ENCODE data around the gene ARHGEF17. TPM values are rescaled to one million over a fixed set of nuclear protein-coding genes. Genes with fewer than 3 reads are reported as not detected.
A peak's percentile ranks its signal among the peaks of the same experiment; 100 is the strongest.

ARHGEF17 gene
- total and polyA plus RNA-seq, 9 donors, result 23.8 to 64.4 (median 49.0) TPM

- Histone ChIP-seq H3K4me3 (ENCODE audit: low read length) (no peak overlapping the region), H3K27ac (ENCODE audit: low read length) (no peak overlapping the region), H3K27me3 (ENCODE audit: control insufficient read depth, insufficient read depth, low read length) (no peaks in the 10 kb centered on the region), H3K4me1 (ENCODE audit: control insufficient read depth, insufficient read depth, low read length) (peaks cover 15% of the 10 kb centered on the region), H3K36me3 (ENCODE audit: control insufficient read depth, insufficient read depth, low read length) (peaks cover 88% of the 10 kb centered on the region), H3K9me3 (replicated peaks; ENCODE audit: control insufficient read depth, low read depth, low read length) (no peaks in the 10 kb centered on the region)
- 95% methylated on average over 9 of the region's 9 CpGs for WGBS (ENCODE audit: insufficient coverage)
- no peak for DNase-seq
Measured at GRCh38 chr11:73363147-73363546, 55.1 kb downstream of the ARHGEF17 start.

GRCh38 chr11:73365352-73366264 is 57.5 kb downstream of the ARHGEF17 start:
- Histone ChIP-seq H3K4me3 (ENCODE audit: low read length) (no peak overlapping the region), H3K36me3 (ENCODE audit: control insufficient read depth, insufficient read depth, low read length) (peaks cover 78% of the 10 kb centered on the region), H3K9me3 (replicated peaks; ENCODE audit: control insufficient read depth, low read depth, low read length) (no peaks in the 10 kb centered on the region), H3K4me1 (ENCODE audit: control insufficient read depth, insufficient read depth, low read length) (no peaks in the 10 kb centered on the region), H3K27me3 (ENCODE audit: control insufficient read depth, insufficient read depth, low read length) (no peaks in the 10 kb centered on the region), H3K27ac (ENCODE audit: low read length) (no peak overlapping the region)
- 85% methylated on average over 17 of the region's 24 CpGs for WGBS (ENCODE audit: insufficient coverage)
- DNase-seq, result no peak

- H3K9me3 ChIP-seq (replicated peaks; ENCODE audit: control insufficient read depth, low read depth, low read length), result no peaks in the 10 kb centered on the region
- H3K36me3 ChIP-seq (ENCODE audit: control insufficient read depth, insufficient read depth, low read length), result peaks cover 75% of the 10 kb centered on the region
- H3K27ac ChIP-seq (ENCODE audit: low read length), result no peak overlapping the region
- H3K4me3 ChIP-seq (ENCODE audit: low read length), result no peak overlapping the region
- H3K27me3 ChIP-seq (ENCODE audit: control insufficient read depth, insufficient read depth, low read length), result no peaks in the 10 kb centered on the region
- no peaks in the 10 kb centered on the region for H3K4me1 ChIP-seq (ENCODE audit: control insufficient read depth, insufficient read depth, low read length)
- WGBS (ENCODE audit: insufficient coverage), result no CpG with 5 or more reads among the region's 4 CpGs
- no peak for DNase-seq
Measured at GRCh38 chr11:73366265-73366610, 58.2 kb downstream of the ARHGEF17 start.

DNA sequence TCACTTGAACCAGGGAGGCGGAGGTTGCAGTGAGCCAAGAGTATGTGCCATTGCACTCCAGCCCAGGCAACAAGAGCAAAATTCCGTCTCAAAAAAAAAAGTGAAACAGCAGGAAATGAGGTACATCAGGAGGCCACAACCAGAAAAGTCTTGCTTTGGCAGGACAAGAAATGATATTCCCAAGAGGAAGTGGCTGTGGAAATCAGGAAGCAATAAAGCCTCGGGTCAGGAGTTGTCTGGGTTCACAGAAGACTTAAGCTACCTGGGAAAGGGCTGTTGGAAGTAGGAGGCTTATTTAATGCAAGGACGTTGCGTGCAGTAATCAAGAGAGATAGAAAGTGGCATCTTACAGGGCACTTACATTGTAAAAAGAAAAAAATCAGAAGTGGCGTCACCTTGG is 58.9 kb downstream of the ARHGEF17 start:
- peaks cover 68% of the 10 kb centered on the region for H3K36me3 ChIP-seq (ENCODE audit: control insufficient read depth, insufficient read depth, low read length)
- no peak overlapping the region for H3K27ac ChIP-seq (ENCODE audit: low read length)
- H3K9me3 ChIP-seq (replicated peaks; ENCODE audit: control insufficient read depth, low read depth, low read length), result no peaks in the 10 kb centered on the region
- H3K27me3 ChIP-seq (ENCODE audit: control insufficient read depth, insufficient read depth, low read length), result no peaks in the 10 kb centered on the region
- no peaks in the 10 kb centered on the region for H3K4me1 ChIP-seq (ENCODE audit: control insufficient read depth, insufficient read depth, low read length)
- DNase-seq, result peak; percentile 54
- WGBS (ENCODE audit: insufficient coverage), result 55% methylated on average over 6 of the region's 6 CpGs
- H3K4me3 ChIP-seq (ENCODE audit: low read length), result no peak overlapping the region

DNA sequence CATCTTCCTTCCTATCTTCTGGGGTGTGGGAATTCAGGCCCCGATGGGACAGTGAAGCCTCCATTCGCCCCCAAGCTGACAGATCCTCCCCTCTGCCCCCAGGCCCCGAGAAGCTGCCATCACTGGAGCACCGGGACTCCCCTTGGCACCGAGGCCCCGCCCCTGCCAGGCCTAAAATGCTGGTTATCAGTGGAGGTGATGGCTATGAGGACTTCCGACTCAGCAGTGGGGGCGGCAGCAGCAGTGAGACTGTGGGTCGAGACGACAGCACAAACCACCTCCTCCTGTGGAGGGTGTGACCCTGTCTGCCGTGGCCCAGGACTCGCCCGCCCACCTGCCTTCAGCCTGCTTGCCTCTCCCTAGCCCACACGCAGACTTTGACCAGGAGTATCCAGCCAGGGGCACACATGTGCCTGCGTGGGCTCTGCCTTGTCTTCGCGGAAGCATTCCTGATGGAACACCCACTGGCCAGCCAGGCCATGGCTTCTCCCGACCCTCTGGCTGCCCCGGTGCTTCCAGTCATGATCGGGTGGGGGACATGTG is 59.5 kb downstream of the ARHGEF17 start:
- H3K27me3 ChIP-seq (ENCODE audit: control insufficient read depth, insufficient read depth, low read length), result no peaks in the 10 kb centered on the region
- no peak overlapping the region for H3K4me3 ChIP-seq (ENCODE audit: low read length)
- H3K4me1 ChIP-seq (ENCODE audit: control insufficient read depth, insufficient read depth, low read length), result no peaks in the 10 kb centered on the region
- no peak for DNase-seq
- H3K9me3 ChIP-seq (replicated peaks; ENCODE audit: control insufficient read depth, low read depth, low read length), result no peaks in the 10 kb centered on the region
- H3K36me3 ChIP-seq (ENCODE audit: control insufficient read depth, insufficient read depth, low read length), result peaks cover 65% of the 10 kb centered on the region
- H3K27ac ChIP-seq (ENCODE audit: low read length), result no peak overlapping the region
- WGBS (ENCODE audit: insufficient coverage), result 75% methylated on average over 18 of the region's 20 CpGs

- Histone ChIP-seq H3K27me3 (ENCODE audit: control insufficient read depth, insufficient read depth, low read length) (no peaks in the 10 kb centered on the region), H3K27ac (ENCODE audit: low read length) (no peak overlapping the region), H3K4me1 (ENCODE audit: control insufficient read depth, insufficient read depth, low read length) (peaks cover 11% of the 10 kb centered on the region), H3K9me3 (replicated peaks; ENCODE audit: control insufficient read depth, low read depth, low read length) (no peaks in the 10 kb centered on the region), H3K4me3 (ENCODE audit: low read length) (no peak overlapping the region), H3K36me3 (ENCODE audit: control insufficient read depth, insufficient read depth, low read length) (peaks cover 19% of the 10 kb centered on the region)
- WGBS (ENCODE audit: insufficient coverage), result 50% methylated on average over 5 of the region's 6 CpGs
- DNase-seq, result no peak
Measured at GRCh38 chr11:73372375-73372993, 64.4 kb downstream of the ARHGEF17 start.

DNA sequence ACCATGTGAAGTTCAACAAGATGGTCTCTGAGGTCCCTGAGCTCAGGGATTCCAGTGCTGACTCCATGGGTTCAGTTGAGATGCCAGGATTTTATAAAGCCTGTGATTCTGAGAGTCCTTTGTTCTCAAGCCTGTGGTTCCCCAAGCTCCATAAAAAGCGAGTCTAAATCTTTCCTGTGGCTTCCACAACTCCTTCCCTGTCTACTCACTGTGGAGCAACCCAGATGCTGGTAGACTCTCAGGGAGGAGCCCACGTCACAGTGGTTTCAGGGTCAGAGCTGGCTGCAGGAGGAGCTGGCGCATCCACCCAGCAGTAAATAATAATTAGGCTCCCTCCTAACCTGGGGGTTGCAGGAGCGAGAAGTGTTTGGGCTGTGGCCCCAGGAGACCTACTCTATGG is 66.1 kb downstream of the ARHGEF17 start:
- peaks cover 25% of the 10 kb centered on the region for H3K4me1 ChIP-seq (ENCODE audit: control insufficient read depth, insufficient read depth, low read length)
- no peak for DNase-seq
- WGBS (ENCODE audit: insufficient coverage), result 67% methylated on average over 2 of the region's 4 CpGs
- H3K4me3 ChIP-seq (ENCODE audit: low read length), result no peak overlapping the region
- no peaks in the 10 kb centered on the region for H3K9me3 ChIP-seq (replicated peaks; ENCODE audit: control insufficient read depth, low read depth, low read length)
- H3K27ac ChIP-seq (ENCODE audit: low read length), result no peak overlapping the region
- H3K27me3 ChIP-seq (ENCODE audit: control insufficient read depth, insufficient read depth, low read length), result no peaks in the 10 kb centered on the region
- H3K36me3 ChIP-seq (ENCODE audit: control insufficient read depth, insufficient read depth, low read length), result peaks cover 3% of the 10 kb centered on the region

- Histone ChIP-seq H3K4me1 (ENCODE audit: control insufficient read depth, insufficient read depth, low read length) (peaks cover 39% of the 10 kb centered on the region), H3K36me3 (ENCODE audit: control insufficient read depth, insufficient read depth, low read length) (no peaks in the 10 kb centered on the region), H3K27me3 (ENCODE audit: control insufficient read depth, insufficient read depth, low read length) (no peaks in the 10 kb centered on the region), H3K27ac (ENCODE audit: low read length) (peak overlapping the region; percentile 69), H3K9me3 (replicated peaks; ENCODE audit: control insufficient read depth, low read depth, low read length) (no peaks in the 10 kb centered on the region), H3K4me3 (ENCODE audit: low read length) (peak overlapping the region; percentile 18)
- 7% methylated on average over 1 of the region's 6 CpGs for WGBS (ENCODE audit: insufficient coverage)
- DNase-seq, result no peak
Measured at GRCh38 chr11:73375830-73376159, 67.7 kb downstream of the ARHGEF17 start.

DNA sequence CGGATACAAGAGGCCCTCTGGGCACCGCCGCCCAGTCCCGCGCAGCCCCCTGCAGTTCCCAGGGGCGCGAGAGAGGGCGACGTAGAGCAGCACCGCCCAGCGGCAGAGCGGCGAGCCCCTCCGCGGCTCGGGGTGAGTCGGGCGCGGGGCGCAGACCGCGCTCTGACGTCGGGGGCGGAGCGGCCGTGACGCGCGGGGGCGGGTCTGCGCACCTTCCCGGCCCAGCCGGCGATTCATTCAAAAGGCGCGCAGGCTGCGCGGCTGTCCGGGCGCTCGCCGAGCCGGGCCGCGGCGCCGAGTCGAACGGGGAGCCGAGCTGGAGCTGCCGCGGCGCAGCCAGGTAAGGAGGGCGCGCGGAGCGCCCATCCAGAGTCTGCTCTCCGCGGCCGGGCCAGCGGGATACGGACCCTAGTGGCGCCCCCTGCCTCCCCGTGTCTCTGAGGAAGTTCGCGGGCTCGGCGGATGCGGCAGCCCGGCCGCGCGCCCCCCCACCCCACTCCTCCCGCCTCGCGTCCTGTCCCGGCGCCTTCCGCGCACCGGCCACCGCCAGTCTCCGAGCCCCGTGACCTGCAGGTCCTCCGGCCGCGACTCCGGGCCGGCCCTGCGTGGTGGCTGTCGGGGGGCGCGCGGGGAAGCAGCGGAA is 68.2 kb downstream of the ARHGEF17 start, which contains the start of gene RELT:
RELT (plus strand) TSS at position 240 of the 643 bp plus-strand sequence. CDS start 12,738 bp downstream, outside the sequence.
- under 1% methylated on average over 96 of the region's 96 CpGs for WGBS (ENCODE audit: insufficient coverage)
- Histone ChIP-seq H3K36me3 (ENCODE audit: control insufficient read depth, insufficient read depth, low read length) (no peaks in the 10 kb centered on the region), H3K4me3 (ENCODE audit: low read length) (peak within 1 kb of the TSS; percentile 57), H3K4me1 (ENCODE audit: control insufficient read depth, insufficient read depth, low read length) (peaks cover 44% of the 10 kb centered on the region), H3K9me3 (replicated peaks; ENCODE audit: control insufficient read depth, low read depth, low read length) (no peaks in the 10 kb centered on the region), H3K27ac (ENCODE audit: low read length) (peak within 1 kb of the TSS; percentile 69), H3K27me3 (ENCODE audit: control insufficient read depth, insufficient read depth, low read length) (no peaks in the 10 kb centered on the region)
- DNase-seq, result peak; percentile 95
